ENCODE data around the gene SRGAP3.

Gene SRGAP3

DNA sequence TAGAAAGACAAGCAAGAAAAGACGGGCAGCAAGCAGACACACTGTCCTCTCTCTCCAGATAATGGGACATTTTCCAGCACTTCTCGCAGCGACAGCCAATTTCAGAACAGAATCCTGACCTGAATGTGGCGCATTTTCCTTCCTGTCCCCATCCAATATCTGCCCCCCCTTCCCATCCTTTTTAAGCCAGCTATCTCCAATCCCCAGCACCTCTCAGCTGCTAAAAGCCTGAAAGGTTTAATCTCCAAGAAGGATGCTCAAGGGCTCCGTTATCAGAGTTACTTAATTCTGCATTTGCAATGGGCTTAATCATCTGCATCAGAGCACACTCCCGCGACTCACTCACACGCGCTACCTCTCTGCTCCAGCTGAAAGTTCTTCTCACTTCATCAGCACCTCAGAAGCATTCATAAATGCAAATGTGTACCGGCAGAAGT is 50.5 kb downstream of the SRGAP3 start:
- peak; percentile 3 for DNase-seq

- no peak for DNase-seq
Measured at GRCh38 chr3:9198261-9198660, 51.2 kb downstream of the SRGAP3 start.

DNA sequence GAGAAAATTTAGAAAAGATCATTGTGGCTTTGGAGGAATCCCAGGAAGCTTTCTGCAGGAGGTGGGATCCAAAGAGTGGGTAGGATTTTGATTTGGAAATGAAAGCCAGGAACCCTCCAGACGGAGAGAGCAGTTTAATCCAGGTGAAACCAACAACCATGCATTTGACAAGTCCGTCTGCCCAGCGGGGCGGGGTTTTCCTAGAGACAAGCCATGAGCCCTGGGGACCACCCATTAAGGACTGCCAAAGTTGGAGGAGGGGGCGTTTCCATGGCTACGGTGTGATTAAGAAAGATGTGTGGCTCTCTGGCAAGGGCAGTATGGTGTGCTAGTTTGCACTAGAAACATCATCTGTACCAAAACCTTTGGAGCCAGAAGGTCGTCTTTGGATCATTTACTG is 53.4 kb downstream of the SRGAP3 start:
- DNase-seq = no peak

- DNase-seq = no peak
Measured at GRCh38 chr3:9195390-9195789, 54.1 kb downstream of the SRGAP3 start.

DNA sequence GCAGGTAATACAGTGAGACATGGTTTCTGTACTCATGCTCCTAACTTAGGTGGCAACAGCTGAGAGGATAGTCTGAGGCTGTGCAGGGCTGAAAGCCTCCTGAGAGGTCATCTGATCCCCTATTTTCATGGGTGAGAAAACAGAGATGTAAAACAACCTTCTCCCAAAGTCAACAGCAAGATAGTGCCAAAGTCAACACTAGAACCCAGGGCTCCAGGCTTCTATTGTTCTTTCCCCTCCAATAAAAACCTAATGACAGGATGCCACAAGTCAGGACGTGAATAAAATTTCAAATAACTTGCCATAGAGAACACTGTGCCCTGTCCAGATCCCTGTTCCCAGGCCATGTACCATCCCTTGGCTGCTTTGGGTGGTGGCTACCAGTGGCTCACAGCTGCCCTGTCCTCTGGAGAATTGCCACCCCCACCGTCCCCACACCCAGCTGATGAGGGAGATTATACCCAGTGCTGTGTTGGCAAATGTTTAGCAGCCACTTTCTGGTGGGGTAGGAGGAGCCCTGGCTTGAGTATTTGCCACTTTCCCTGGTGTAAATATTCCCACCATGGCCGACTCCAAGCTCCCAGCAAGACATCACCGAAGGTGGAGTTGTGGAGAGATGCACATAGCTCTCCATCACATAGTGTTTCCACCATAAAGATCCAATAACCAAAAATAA is 54.8 kb downstream of the SRGAP3 start:
- no peak for DNase-seq

DNA sequence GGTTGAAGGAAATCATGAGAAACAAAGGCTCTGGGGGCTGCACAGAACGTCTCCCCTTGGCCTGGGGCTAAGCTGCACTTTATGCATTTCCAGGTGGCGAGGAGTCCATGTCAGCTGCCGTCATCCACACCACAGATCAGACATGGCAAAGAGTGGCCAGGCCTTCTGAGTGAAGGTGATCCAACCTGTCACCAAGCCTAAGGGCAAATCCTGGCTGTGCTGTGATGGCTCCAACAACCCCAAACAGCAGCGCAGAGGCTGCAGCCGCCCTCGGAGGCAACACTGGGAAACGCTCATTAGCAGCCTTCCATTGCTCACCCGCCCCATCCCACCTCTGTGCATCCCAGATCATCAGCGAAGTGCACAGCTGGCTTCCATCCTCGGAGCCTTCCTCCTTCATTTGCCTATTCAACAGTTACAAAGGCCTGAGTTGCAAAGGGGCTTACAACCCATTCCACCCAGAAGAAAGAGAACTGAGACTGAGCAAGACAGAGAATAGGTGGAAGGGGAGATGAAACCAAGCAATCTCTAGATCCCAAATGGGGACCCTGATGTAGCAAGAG is 55.7 kb downstream of the SRGAP3 start:
- no peak for DNase-seq

- DNase-seq = no peak
Measured at GRCh38 chr3:9193211-9193610, 56.2 kb downstream of the SRGAP3 start.

DNA sequence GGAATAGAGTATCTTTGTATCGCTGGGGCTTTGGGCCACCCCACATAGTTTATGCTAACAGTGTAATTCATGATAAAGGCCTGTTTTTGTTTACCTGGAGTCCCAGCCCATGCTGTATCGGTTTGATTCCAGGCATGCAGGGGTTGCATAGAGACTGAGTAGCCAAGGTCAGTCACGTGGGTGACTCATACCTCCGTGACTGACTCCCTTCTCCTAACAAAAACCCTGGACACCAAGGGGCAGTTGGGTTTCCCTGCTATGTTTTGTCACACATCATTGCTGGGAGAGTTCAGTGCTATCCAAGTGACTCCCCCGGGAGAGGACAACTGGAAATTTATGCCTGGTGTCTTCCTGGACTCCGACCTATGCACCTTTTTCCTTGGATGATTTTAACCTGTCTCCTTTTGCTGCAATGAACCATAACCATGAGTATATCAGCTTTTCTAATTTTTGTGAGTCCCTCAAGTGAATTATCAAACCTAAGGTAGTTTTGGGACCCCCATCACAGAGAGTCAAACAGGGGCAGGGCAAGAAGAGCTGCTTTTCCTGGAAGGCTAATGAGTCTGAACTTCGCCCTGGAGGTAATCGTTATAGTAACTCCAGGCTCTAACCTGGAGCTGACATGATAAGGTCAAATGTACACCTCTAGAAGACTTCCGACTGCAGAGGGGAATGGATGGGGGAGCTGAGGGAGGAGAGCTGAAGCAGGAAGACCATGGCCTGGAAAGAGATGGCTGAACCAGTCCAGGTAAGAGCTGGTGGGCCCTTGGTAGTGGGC is 57.0 kb downstream of the SRGAP3 start:
- no peak for DNase-seq

- DNase-seq = no peak
Measured at GRCh38 chr3:9190276-9190675, 59.2 kb downstream of the SRGAP3 start.

GRCh38 chr3:9188583-9188982 is 60.9 kb downstream of the SRGAP3 start:
- no peak for DNase-seq

- DNase-seq = no peak
Measured at GRCh38 chr3:9185701-9186100, 63.7 kb downstream of the SRGAP3 start.

GRCh38 chr3:9185046-9185445 is 64.4 kb downstream of the SRGAP3 start:
- DNase-seq = no peak

DNA sequence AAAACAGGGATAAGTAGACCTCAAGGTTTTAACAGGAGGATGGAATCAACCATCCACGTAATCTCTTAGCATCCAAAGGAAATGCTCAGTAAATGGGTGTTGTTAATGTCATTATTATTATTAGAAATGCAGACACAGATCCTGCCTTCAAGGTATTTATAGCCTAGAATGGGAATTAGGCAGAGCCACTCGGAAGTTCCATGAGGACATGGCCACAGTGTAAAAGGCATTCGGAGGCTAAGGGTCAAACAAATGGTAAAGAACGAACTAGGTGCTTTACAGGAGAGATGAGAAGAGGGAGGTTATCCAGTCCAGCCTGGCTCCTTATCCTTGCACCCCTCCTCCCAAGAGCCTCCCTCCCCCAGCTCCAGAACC is 65.0 kb downstream of the SRGAP3 start:
- no peak for DNase-seq

DNA sequence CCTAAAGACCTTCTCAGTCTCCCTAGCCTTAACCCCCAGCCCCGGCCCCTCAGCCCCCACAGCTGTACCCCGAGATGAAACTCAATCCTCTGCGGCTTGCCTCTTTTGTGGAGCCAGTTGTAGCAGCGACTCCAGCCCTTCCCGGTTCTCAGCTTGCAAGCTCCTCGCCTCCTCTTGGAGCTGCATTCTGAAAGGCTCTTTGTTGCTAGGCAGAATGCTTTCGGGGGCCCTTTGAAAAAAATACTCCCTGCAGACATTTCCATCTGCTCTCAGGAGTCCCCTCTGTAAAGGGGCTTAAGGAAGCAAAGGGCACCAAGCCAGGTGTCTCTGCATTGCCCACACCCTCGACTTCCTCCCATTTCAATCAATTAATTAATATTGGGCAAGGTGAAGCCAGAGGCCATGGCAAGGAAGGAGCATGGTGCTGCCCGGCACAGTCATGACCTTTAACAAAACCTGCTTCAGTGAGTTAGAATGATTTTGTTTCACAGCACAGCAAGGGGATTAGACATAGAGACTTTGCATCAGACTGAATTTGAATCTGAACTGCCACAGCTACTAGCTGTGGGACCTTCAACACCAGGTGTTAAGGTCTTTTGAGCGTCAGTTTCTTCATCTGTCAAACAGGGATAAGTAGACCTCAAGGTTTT is 65.5 kb downstream of the SRGAP3 start:
- DNase-seq = no peak

- DNase-seq = no peak
Measured at GRCh38 chr3:9183011-9183410, 66.4 kb downstream of the SRGAP3 start.

GRCh38 chr3:9180764-9181117 is 68.7 kb downstream of the SRGAP3 start:
- no peak for DNase-seq

DNA sequence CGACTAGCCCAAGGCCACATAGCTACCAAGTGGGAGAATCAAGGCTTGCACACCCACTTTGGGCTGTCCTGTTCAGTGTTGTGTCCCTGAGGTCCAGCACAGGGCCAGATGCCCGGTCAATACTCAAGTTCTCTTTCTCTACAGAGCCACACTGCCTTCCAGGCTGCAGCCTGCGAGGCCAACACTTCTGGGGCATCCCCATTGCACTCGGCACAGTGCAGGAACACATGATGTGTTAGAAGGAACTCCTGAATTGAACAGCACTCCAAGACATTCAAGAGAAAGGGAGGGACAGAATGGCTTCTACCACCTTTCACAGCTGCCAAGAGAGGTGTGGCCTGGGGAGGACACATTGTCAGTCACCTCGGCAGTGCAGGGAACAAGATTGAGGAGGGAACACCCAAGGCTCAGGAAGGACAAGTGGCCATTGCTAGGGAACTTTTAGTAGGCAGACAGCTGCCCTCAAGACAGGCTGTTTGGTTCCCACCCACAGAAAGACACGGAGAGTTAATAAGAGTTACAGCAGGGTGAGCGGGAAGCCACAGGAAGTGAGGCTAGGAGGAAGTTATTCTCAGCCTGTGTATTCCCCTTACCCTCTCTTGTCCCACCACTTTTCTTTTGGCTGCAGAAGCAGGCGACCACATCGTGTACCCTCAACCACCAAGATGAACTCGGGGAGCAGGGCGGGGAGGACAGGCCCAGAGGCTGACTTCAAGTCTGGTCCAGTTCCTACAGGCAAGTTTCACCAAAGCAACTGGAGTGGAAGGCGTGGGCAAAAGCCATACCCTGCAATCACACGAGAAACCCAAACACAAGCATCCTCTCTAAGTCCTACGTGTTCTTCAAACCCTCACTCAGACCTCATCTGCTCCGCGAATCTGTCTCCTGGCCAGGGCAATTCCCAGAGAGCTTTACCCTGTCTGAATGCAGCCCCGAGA is 69.4 kb downstream of the SRGAP3 start:
- no peak for DNase-seq

- no peak for DNase-seq
Measured at GRCh38 chr3:9178697-9179096, 70.7 kb downstream of the SRGAP3 start.

DNA sequence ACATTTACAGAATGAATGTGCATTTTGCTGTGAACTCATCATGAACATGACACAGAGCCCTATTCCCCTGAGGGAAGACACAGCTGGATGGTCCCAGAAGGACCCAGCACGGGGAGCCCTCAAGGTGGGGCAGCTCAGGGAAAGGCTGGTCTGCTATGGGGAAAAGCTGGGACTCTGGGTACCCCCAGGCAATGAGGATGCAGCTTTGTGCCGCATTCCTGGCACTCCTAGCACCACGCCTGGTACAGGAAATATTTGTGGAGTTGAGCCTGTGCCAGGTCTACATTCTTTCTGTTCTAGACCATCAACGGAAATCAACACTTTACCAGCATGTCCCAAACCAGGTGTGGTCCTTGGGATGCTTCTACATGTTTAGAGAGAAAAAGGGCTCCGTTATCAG is 74.0 kb downstream of the SRGAP3 start:
- DNase-seq = peak; percentile 43

DNA sequence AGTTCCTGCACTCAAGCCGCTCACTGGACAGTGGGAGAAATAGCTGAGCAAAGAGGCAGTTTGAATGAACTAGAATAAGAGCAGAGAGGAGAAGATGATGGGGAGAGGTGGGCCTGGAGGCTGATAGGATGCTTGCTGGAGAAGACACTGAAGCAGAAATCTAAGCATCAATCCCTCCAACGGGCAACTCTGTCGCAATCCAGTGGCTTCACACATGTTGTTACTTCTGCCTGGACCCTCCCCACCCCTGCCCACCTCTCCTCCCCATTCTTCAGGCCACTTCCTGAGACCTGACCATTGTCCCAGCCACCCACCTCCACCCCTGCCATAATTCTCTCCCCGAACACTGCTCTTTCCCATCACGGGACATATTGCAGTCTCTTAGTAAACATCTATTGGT is 76.0 kb downstream of the SRGAP3 start:
- no peak for DNase-seq

DNA sequence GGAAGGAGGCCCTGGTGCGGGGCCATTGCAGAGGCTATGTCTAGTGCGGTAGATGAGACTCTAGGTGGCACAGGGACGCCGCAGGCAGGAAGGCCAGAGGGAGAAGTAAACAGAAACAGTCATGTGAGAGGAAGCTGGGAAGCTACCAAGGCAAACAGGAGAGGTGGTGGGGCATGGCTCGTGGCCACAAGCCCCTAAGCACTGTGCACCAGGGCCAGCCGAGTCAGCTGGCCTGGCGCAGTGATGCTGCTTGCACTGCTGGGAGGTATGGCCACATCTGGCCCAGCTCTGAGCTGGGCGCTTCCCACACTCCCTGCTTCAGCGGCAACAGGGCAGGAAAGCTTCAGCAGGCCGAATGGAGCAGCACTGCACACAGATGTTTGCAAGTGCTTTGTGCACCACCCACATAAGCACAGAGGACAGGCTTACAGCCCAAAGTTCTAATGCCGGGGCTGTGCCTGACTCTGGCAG is 76.6 kb downstream of the SRGAP3 start:
- DNase-seq = peak; percentile 4

GRCh38 chr3:9170851-9171160 is 78.6 kb downstream of the SRGAP3 start:
- no peak for DNase-seq

Data from fibroblast of skin of abdomen (primary cell).